PC-9 (cell line): Measurements from ENCODE around the gene SLC38A3.

Experiments
- CTCF ChIP-seq: fragments of 200-600 bp; sonication (generic); conservative IDR thresholded peaks from 2 replicates; pipeline ENCODE4 v1.6.1; 2017; ENCODE audit warnings: mixed run types, antibody characterized with exemption, mild to moderate bottlenecking, moderate library complexity
- EZH2 ChIP-seq: fragments of 200-600 bp; sonication (generic); IDR thresholded peaks from 2 replicates; pipeline ENCODE4 v1.8.0; 2017; ENCODE audit warnings: antibody characterized with exemption, low read depth

- no peak for TF ChIP-seq CTCF
- no peak for TF ChIP-seq EZH2
Measured at GRCh38 chr3:50213373-50213772, 8.3 kb downstream of the SLC38A3 start.
